ENCODE measurements around the gene ABCC11.

DNA sequence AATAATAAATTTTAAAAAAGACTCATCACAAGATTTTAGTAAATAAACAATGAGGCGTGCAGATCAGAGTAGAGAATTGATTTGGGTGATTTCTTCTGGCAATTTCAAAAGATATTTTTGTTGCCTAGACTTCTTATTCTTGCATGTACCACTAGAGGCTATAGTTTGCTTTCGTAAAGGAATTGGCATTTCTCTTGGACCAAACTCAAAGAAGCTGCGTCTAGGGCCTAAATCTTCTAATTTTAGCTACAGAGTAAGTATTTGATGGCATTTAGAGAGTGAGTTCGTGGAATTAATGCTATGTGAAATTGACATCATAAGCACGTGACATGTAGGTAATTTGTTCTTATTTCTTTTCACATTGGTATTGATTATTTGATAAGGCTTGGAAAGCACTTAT is 24.4 kb upstream of the ABCC11 start:
- TF ChIP-seq POLR2A (IDR thresholded peaks at IDR 0.05; ENCODE audit: low read depth, low read length) (no peak), TAF1 (IDR thresholded peaks at IDR 0.05; ENCODE audit: low read depth, low read length) (no peak), POLR2AphosphoS5 (IDR thresholded peaks at IDR 0.05; ENCODE audit: low read depth, low read length) (no peak)
